Measurements from ENCODE around the gene CYP2W1. TPM values are rescaled to one million over a fixed set of nuclear protein-coding genes. Genes with fewer than 3 reads are reported as not detected.
"Not testable (repeated sequence)": the region's sequence is repeated elsewhere in the genome, so short reads cannot be mapped to it uniquely, and the experiment has no call there.

Gene CYP2W1
- total RNA-seq, 1 donor from 2014 or later, result not detected

GRCh38 chr7:951881-952547, 31.0 kb upstream of the CYP2W1 start:
- no peak for DNase-seq (ENCODE audit: low read depth)

- no peak for DNase-seq (ENCODE audit: low read depth)
These were observed 30.2 kb upstream of the CYP2W1 start for GRCh38 chr7:952548-953441.

- peak; percentile 26 for DNase-seq (ENCODE audit: low read depth)
These were observed 29.2 kb upstream of the CYP2W1 start for GRCh38 chr7:953547-954327.

GRCh38 chr7:954330-955238, 28.4 kb upstream of the CYP2W1 start, which contains the start of gene ADAP1:
Gene ADAP1, minus strand, starts transcription at chr7:954680. Its CDS starts 203 bp downstream, at chr7:954477.
- DNase-seq (ENCODE audit: low read depth), result peak; percentile 37

- DNase-seq (ENCODE audit: low read depth), result no peak
These were observed 26.9 kb upstream of the CYP2W1 start for GRCh38 chr7:956031-956430.

GRCh38 chr7:957418-958220, 25.4 kb upstream of the CYP2W1 start:
- no peak for DNase-seq (ENCODE audit: low read depth)

- no peak for DNase-seq (ENCODE audit: low read depth)
These were observed 24.5 kb upstream of the CYP2W1 start for GRCh38 chr7:958221-959200.

GRCh38 chr7:959271-959670, 23.7 kb upstream of the CYP2W1 start:
- no peak for DNase-seq (ENCODE audit: low read depth)

- DNase-seq (ENCODE audit: low read depth), result not testable (repeated sequence)
These were observed 23.2 kb upstream of the CYP2W1 start for GRCh38 chr7:959740-960139.

- peak; percentile 25 for DNase-seq (ENCODE audit: low read depth)
These were observed 22.6 kb upstream of the CYP2W1 start for GRCh38 chr7:960269-960871.

- not testable (repeated sequence) for DNase-seq (ENCODE audit: low read depth)
These were observed 22.0 kb upstream of the CYP2W1 start for GRCh38 chr7:960972-961371.

GRCh38 chr7:961546-962400, 21.2 kb upstream of the CYP2W1 start:
- DNase-seq (ENCODE audit: low read depth), result no peak

- DNase-seq (ENCODE audit: low read depth), result no peak
These were observed 20.4 kb upstream of the CYP2W1 start for GRCh38 chr7:962401-963081.

- no peak for DNase-seq (ENCODE audit: low read depth)
These were observed 19.5 kb upstream of the CYP2W1 start for GRCh38 chr7:963236-964078.

GRCh38 chr7:964401-965231, 18.4 kb upstream of the CYP2W1 start:
- peak; percentile 96 for DNase-seq (ENCODE audit: low read depth)

All from myocyte (in vitro differentiated cells).